Natural killer cell (primary cell): ENCODE results near the gene SNX5. TPM values are rescaled to one million over a fixed set of nuclear protein-coding genes. Genes with fewer than 3 reads are reported as not detected.

Experiments
- ATAC-seq, 3 donors: fragments of 150-1000 bp in 2 of 3; fragments of 200-7000 bp in 1 of 3; cut with Tn5 transposase; 1 replicate in 1 of 3; 2 replicates in 2 of 3; pipeline ENCODE4 v1.10.0; 2021; ENCODE audit warnings: mild to moderate bottlenecking in 2 of 3, moderate library complexity in 2 of 3
- DNase-seq, 2 donors: peaks; one replicate each; pipeline versions ENCODE4 v3.0.0 to v3.0.0-alpha.2; 2013 to 2021; ENCODE audit warnings: mixed read lengths in 1 of 2
- H3K27ac ChIP-seq: one replicate; pipeline ENCODE4 v1.5.1; 2013; ENCODE audit warnings: mild to moderate bottlenecking, low read length
- H3K27me3 ChIP-seq: one replicate; pipeline ENCODE4 v1.6.1; 2013; ENCODE audit warnings: low read length; ENCODE audit not compliant: control insufficient read depth, insufficient read depth
- H3K36me3 ChIP-seq: one replicate; pipeline ENCODE4 v1.6.1; 2013; ENCODE audit warnings: low read length; ENCODE audit not compliant: control insufficient read depth, insufficient read depth
- H3K4me1 ChIP-seq: one replicate; pipeline ENCODE4 v1.6.1; 2013; ENCODE audit warnings: low read length; ENCODE audit not compliant: control insufficient read depth, insufficient read depth
- H3K4me3 ChIP-seq: one replicate; pipeline ENCODE4 v1.5.1; 2013; ENCODE audit warnings: low read length
- H3K9me3 ChIP-seq: one replicate; pipeline ENCODE4 v1.6.1; 2013; ENCODE audit warnings: low read length; ENCODE audit not compliant: control insufficient read depth, insufficient read depth
- H3K27ac Mint-ChIP-seq, 2 donors: one replicate each; pipeline ENCODE4 v1.8.0; 2022; ENCODE audit warnings: mild to moderate bottlenecking in 2 of 2, mixed read lengths in 2 of 2, moderate library complexity in 1 of 2
- H3K27me3 Mint-ChIP-seq, 2 donors: one replicate each; pipeline ENCODE4 v1.8.0; 2022; ENCODE audit warnings: low read depth in 2 of 2, mixed read lengths in 2 of 2
- H3K36me3 Mint-ChIP-seq: one replicate; pipeline ENCODE4 v1.8.0; 2022; ENCODE audit warnings: mixed read lengths
- H3K4me1 Mint-ChIP-seq, 2 donors: one replicate each; pipeline ENCODE4 v1.8.0; 2022; ENCODE audit warnings: mixed read lengths in 2 of 2
- H3K4me3 Mint-ChIP-seq: one replicate; pipeline ENCODE4 v1.8.0; 2022; ENCODE audit warnings: mild to moderate bottlenecking, moderate library complexity, mixed read lengths
- H3K9me3 Mint-ChIP-seq, 2 donors: one replicate each; pipeline ENCODE4 v1.8.0; 2022; ENCODE audit warnings: mixed read lengths in 2 of 2
- CTCF ChIP-seq: fragments of 200-600 bp; IDR thresholded peaks from one replicate; pipeline ENCODE4 v1.8.0; 2022; ENCODE audit warnings: antibody characterized with exemption
- WGBS: methylation state at CpG from one replicate; pipeline ENCODE4 v1.1.7; 2013; ENCODE audit warnings: missing lambda C conversion rate; ENCODE audit not compliant: insufficient coverage; 5-methylcytosine and 5-hydroxymethylcytosine counted together
- intact Hi-C: fragments of 100-400 bp; cut with micrococcal nuclease; formaldehyde crosslinking; loops from one replicate; pipeline ENCODE4 v1.14.2; 2022
- total RNA-seq, 4 donors: library from RNA; stranded (reverse); fragments of 120-200 nt in 1 of 4; gene quantifications; one replicate each; pipeline versions ENCODE4 v1.2.3 to v1.2.4, GENCODE V29; 2013 to 2022

Gene SNX5
- total RNA-seq, 3 donors from 2014 or later (not counting 1 experiment from before 2014, with no cell fraction given) = 62.3 to 85.4 (median 72.1) TPM

GRCh38 chr20:17938871-17939619 is 29.5 kb downstream of the SNX5 start:
- H3K4me1 ChIP-seq = peaks cover 17% of the 10 kb centered on the region
- no peaks in the 10 kb centered on the region for H3K27me3 ChIP-seq
- Mint-ChIP-seq H3K4me1 (peaks cover 5 to 11% of the 10 kb centered on the region in 2 donors), H3K27ac (peak overlapping the region in 1 of 2 donors; percentile 76), H3K27me3 (no peaks in the 10 kb centered on the region), H3K4me3 (peak overlapping the region; percentile 50), H3K9me3 (no peaks in the 10 kb centered on the region), H3K36me3 (peaks cover 13% of the 10 kb centered on the region)
- 8% methylated on average over 12 of the region's 13 CpGs for WGBS
- H3K9me3 ChIP-seq = no peaks in the 10 kb centered on the region
- intact Hi-C loops = loop anchor here (1.0 to 2.0 kb wide), 3 partner anchors 30 to 434 kb away; partner anchors contain the start of genes MGME1 and SNX5
- peak overlapping the region; percentile 6 for H3K27ac ChIP-seq
- ATAC-seq (peak; percentile 88 to 95 (median 94)), DNase-seq (peak; percentile 55 to 79)
- peak; percentile 76 for TF ChIP-seq CTCF
- no peak overlapping the region for H3K4me3 ChIP-seq
- H3K36me3 ChIP-seq = peaks cover 25% of the 10 kb centered on the region

GRCh38 chr20:17936761-17937732 is 31.5 kb downstream of the SNX5 start:
- Mint-ChIP-seq H3K36me3 (peaks cover 5% of the 10 kb centered on the region), H3K4me1 (peaks cover 5 to 11% of the 10 kb centered on the region in 2 donors), H3K9me3 (no peaks in the 10 kb centered on the region), H3K27me3 (no peaks in the 10 kb centered on the region), H3K27ac (peak overlapping the region in 1 of 2 donors; percentile 36), H3K4me3 (no peak overlapping the region)
- no peaks in the 10 kb centered on the region for H3K27me3 ChIP-seq
- peaks cover 7% of the 10 kb centered on the region for H3K36me3 ChIP-seq
- ATAC-seq (no peak), DNase-seq (no peak)
- intact Hi-C loops = no loop called here
- no peak overlapping the region for H3K4me3 ChIP-seq
- WGBS = 93% methylated on average over 18 of the region's 19 CpGs
- no peak for TF ChIP-seq CTCF
- no peak overlapping the region for H3K27ac ChIP-seq
- H3K4me1 ChIP-seq = peaks cover 17% of the 10 kb centered on the region
- no peaks in the 10 kb centered on the region for H3K9me3 ChIP-seq

- 85% methylated on average over 8 of the region's 8 CpGs for WGBS
Observed at GRCh38 chr20:17936286-17936760, 32.3 kb downstream of the SNX5 start.

More at GRCh38 chr20:17936286-17936760, 32.3 kb downstream of the SNX5 start:
- Histone ChIP-seq H3K9me3 (no peaks in the 10 kb centered on the region), H3K27me3 (no peaks in the 10 kb centered on the region), H3K27ac (no peak overlapping the region), H3K4me1 (peaks cover 17% of the 10 kb centered on the region), H3K4me3 (no peak overlapping the region), H3K36me3 (peaks cover under 1% of the 10 kb centered on the region)
- intact Hi-C loops = no loop called here
- peaks cover 5 to 11% of the 10 kb centered on the region in 2 donors for H3K4me1 Mint-ChIP-seq
- H3K36me3 Mint-ChIP-seq = no peaks in the 10 kb centered on the region
- H3K4me3 Mint-ChIP-seq = no peak overlapping the region
- peak overlapping the region in 1 of 2 donors; percentile 21 for H3K27ac Mint-ChIP-seq
- DNase-seq (no peak), ATAC-seq (no peak)
- no peaks in the 10 kb centered on the region for H3K9me3 Mint-ChIP-seq
- TF ChIP-seq CTCF = no peak
- H3K27me3 Mint-ChIP-seq = no peaks in the 10 kb centered on the region
